Vagina (tissue), 2 donors: ENCODE data around the gene RASSF7. TPM values are rescaled to one million over a fixed set of nuclear protein-coding genes. Genes with fewer than 3 reads are reported as not detected.

Experiments used
- DNase-seq, 2 donors: peaks; one replicate each; pipeline ENCODE4 v3.0.0-alpha.2; 2017; ENCODE audit errors: extremely low spot score in 2 of 2
- H3K27ac ChIP-seq: fragments of 200-600 bp; sonication (generic); one replicate; pipeline ENCODE4 v1.5.1; 2019
- H3K27me3 ChIP-seq: fragments of 200-600 bp; sonication (generic); one replicate; pipeline ENCODE4 v1.5.1; 2019
- H3K36me3 ChIP-seq, 2 donors: fragments of 200-600 bp; sonication (generic); one replicate each; pipeline ENCODE4 v1.5.1; 2017 to 2019
- H3K4me1 ChIP-seq: fragments of 200-600 bp; sonication (generic); one replicate; pipeline ENCODE4 v1.5.1; 2019
- H3K4me3 ChIP-seq, 2 donors: fragments of 200-600 bp; sonication (generic); 1 replicate in 1 of 2; 2 replicates in 1 of 2; pipeline ENCODE4 v1.5.1; 2016 to 2019
- H3K9me3 ChIP-seq: fragments of 200-600 bp; sonication (generic); one replicate; pipeline ENCODE4 v1.5.1; 2019
- POLR2A ChIP-seq, 2 donors: fragments of 450-650 bp; IDR thresholded peaks; one replicate each; pipeline ENCODE4 v1.6.1; 2017; ENCODE audit warnings: antibody characterized with exemption in 2 of 2, mild to moderate bottlenecking in 2 of 2, moderate library complexity in 2 of 2
- POLR2AphosphoS5 ChIP-seq, 2 donors: sonication (generic); formaldehyde crosslinking; IDR thresholded peaks; one replicate each; pipeline ENCODE4 v1.9.0; 2017; ENCODE audit warnings: antibody characterized with exemption in 2 of 2, mild to moderate bottlenecking in 2 of 2, low read depth in 1 of 2; ENCODE audit not compliant: insufficient read depth in 1 of 2
- intact Hi-C: fragments of 100-400 bp; cut with DNase I; formaldehyde crosslinking; loops from one replicate; pipeline ENCODE4 v1.15.1; 2023
- total RNA-seq: library from RNA; depleted of rRNA; stranded (reverse); fragments of >200 nt; gene quantifications from one replicate; pipeline ENCODE4 v1.2.3, GENCODE V29; 2016
- TF ChIP-seq, protein P1 (sequence below), 3 experiments: fragments of 450-650 bp in 2 of 3; fragments of 200-600 bp in 1 of 3; sonication (generic) in 1 of 3; IDR thresholded peaks; one replicate each; pipeline ENCODE4 v1.5.1; 2017 to 2019; ENCODE audit warnings: antibody characterized with exemption in 3 of 3, mild to moderate bottlenecking in 2 of 3, moderate library complexity in 2 of 3

RASSF7 gene
- total RNA-seq, 1 donor from 2014 or later = 14.7 TPM

DNA sequence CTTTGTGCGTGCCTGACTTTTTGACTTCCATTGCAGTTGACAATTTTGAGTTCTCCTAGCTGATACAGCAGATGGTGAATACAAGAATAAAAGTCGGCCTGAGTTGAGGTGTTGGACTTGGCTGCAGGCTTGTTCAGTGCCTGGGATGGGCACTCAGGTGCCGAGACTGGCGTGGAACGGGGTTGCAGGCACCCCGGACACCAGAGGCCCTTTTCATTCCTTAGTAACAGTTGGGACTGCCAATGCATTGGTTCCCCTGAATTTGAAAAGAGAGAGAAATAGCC, 16.8 kb downstream of the RASSF7 start:
- Histone ChIP-seq H3K4me1 (peaks cover 56% of the 10 kb centered on the region), H3K9me3 (no peaks in the 10 kb centered on the region), H3K27ac (peak overlapping the region; percentile 84), H3K27me3 (no peaks in the 10 kb centered on the region), H3K4me3 (peak overlapping the region; percentile 75 to 83), H3K36me3 (peaks cover 0 to 4% of the 10 kb centered on the region in 2 donors)
- no peak for DNase-seq
- intact Hi-C loops = no loop called here
- TF ChIP-seq POLR2AphosphoS5 (IDR thresholded peaks at IDR 0.05; ENCODE audit: insufficient read depth in 1 of 2, low read depth in 1 of 2) (no peak), POLR2A (IDR thresholded peaks at IDR 0.05) (no peak)
- TF ChIP-seq, protein P1, sequence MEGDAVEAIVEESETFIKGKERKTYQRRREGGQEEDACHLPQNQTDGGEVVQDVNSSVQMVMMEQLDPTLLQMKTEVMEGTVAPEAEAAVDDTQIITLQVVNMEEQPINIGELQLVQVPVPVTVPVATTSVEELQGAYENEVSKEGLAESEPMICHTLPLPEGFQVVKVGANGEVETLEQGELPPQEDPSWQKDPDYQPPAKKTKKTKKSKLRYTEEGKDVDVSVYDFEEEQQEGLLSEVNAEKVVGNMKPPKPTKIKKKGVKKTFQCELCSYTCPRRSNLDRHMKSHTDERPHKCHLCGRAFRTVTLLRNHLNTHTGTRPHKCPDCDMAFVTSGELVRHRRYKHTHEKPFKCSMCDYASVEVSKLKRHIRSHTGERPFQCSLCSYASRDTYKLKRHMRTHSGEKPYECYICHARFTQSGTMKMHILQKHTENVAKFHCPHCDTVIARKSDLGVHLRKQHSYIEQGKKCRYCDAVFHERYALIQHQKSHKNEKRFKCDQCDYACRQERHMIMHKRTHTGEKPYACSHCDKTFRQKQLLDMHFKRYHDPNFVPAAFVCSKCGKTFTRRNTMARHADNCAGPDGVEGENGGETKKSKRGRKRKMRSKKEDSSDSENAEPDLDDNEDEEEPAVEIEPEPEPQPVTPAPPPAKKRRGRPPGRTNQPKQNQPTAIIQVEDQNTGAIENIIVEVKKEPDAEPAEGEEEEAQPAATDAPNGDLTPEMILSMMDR (IDR thresholded peaks at IDR 0.05) = no peak

DNA sequence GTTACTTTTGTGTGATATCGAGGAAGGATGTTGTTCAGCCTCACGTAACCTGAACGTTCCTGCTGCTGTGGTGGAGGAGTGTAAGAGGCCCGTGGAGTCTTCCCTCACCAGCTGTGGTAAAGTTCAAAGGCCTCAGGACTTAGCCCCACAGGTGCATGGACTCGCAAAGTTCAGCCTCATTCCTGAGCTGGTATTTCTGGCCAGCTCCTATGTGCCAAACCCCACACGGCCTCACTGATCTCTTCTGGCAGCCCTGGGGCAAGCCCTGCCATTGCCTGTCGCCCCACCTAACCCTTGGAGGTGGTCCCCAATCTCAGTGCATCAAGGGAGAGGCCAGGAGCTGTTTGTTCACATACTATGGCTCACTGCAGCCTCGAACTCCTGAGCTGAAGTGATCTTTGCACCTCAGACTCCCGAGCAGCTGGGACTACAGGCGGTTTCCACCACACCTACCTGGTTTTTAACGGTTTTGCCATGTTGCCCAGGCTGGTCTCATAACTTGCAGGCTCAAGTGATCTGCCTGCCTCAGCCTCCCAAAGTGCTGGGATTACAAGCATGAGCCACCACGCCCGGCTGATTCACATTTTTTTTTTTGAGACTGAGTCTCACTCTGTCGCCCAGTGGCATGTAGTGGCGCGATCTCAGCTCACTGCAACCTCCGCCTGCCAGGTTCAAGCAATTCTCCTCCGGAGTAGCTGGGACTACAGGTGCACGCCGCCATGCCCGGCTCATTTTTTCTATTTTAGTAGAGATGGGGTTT, 17.7 kb downstream of the RASSF7 start:
- Histone ChIP-seq H3K4me1 (peaks cover 56% of the 10 kb centered on the region), H3K4me3 (peak overlapping the region; percentile 75 to 83), H3K9me3 (no peaks in the 10 kb centered on the region), H3K36me3 (peaks cover 0 to 13% of the 10 kb centered on the region in 2 donors), H3K27ac (no peak overlapping the region), H3K27me3 (no peaks in the 10 kb centered on the region)
- no peak for TF ChIP-seq POLR2A (IDR thresholded peaks at IDR 0.05)
- TF ChIP-seq, protein P1 (IDR thresholded peaks at IDR 0.05) = no peak
- no peak for TF ChIP-seq POLR2AphosphoS5 (IDR thresholded peaks at IDR 0.05; ENCODE audit: insufficient read depth in 1 of 2, low read depth in 1 of 2)
- no peak for DNase-seq
- intact Hi-C loops = no loop called here

DNA sequence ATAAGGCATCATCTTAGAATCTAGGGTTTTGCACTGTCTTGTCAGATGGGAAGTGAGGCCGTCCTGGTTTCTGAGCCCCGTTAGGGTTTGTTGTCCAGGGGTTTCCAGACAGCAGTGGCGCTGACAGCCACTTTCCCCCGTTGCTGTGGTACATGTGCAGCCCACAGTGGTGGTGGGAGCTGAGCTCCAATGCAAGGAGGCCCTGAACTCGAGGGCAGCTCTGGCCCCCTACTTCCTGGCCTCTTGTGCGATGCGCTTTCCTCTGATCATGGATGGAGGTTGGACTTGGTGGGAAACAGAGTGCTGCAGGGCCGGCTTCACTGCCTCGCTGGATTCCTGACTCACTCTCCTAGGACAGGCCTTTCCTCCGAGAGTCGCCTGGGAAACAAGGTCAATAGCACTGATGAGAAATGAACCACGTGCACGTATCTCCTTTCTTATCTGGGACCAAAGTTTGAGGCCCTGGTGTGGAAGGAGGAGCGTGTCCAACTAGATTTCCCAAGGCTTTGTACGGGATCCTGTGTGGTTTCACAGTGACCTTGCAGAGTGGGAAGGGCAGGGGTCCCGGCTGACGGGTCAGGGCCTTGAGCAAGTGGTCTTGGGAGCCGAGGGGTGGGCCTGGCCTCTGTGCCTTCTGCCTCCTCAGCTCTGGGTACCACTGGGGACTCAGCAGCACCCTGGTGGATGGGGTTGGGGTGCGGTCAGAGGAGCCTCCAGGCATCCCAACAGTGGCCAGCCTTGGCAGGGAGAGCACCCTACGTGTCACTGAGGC, 19.2 kb downstream of the RASSF7 start:
- intact Hi-C loops = no loop called here
- no peak for DNase-seq
- H3K4me1 ChIP-seq = peaks cover 45% of the 10 kb centered on the region
- H3K9me3 ChIP-seq = no peaks in the 10 kb centered on the region
- H3K36me3 ChIP-seq = peaks cover 0 to 21% of the 10 kb centered on the region in 2 donors
- H3K4me3 ChIP-seq = no peak overlapping the region
- TF ChIP-seq, protein P1 (IDR thresholded peaks at IDR 0.05) = no peak
- TF ChIP-seq POLR2AphosphoS5 (IDR thresholded peaks at IDR 0.05; ENCODE audit: insufficient read depth in 1 of 2, low read depth in 1 of 2) (no peak), POLR2A (IDR thresholded peaks at IDR 0.05) (no peak)
- H3K27me3 ChIP-seq = no peaks in the 10 kb centered on the region
- H3K27ac ChIP-seq = no peak overlapping the region

DNA sequence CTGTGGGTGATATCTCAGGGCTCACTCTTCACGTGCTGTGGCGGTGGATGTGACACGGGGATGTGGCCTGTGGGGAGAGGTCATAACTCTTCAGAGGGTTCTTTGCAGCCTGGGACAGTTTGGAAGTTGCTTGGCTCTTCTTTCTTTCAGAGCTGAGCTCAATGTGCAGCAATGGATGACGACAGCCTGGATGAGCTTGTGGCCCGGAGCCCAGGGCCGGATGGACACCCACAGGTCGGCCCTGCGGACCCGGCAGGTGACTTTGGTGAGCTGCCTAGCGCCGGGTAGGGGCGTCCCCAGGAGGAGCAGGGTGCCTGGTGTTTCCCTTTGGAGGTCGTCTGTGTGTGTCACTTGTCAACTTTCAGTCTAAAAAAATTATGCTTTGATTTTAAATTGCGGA, 20.6 kb downstream of the RASSF7 start:
- intact Hi-C loops = no loop called here

More for the DNA sequence above, 20.6 kb downstream of the RASSF7 start:
- Histone ChIP-seq H3K4me3 (no peak overlapping the region), H3K4me1 (peaks cover 39% of the 10 kb centered on the region), H3K36me3 (peaks cover 0 to 23% of the 10 kb centered on the region in 2 donors), H3K9me3 (no peaks in the 10 kb centered on the region), H3K27me3 (no peaks in the 10 kb centered on the region), H3K27ac (no peak overlapping the region)
- DNase-seq = no peak
- TF ChIP-seq POLR2AphosphoS5 (IDR thresholded peaks at IDR 0.05; ENCODE audit: insufficient read depth in 1 of 2, low read depth in 1 of 2) (no peak), POLR2A (IDR thresholded peaks at IDR 0.05) (no peak)
- TF ChIP-seq, protein P1 (IDR thresholded peaks at IDR 0.05) = no peak
